CD4-positive, alpha-beta T cell (primary cell): ENCODE measurements around the gene AKR1E2. TPM values are rescaled to one million over a fixed set of nuclear protein-coding genes. Genes with fewer than 3 reads are reported as not detected.

Source experiments
- ATAC-seq: fragments of 200-7000 bp; cut with Tn5 transposase; one replicate; pipeline ENCODE4 v1.10.0; 2022; ENCODE audit warnings: mild to moderate bottlenecking; ENCODE audit not compliant: poor library complexity
- CTCF ChIA-PET: fragments of 350-600 bp; sonication (Branson Sonifier 250); formaldehyde crosslinking; loops from one replicate; lab custom pipeline; 2021; ENCODE audit warnings: antibody characterized with exemption, inconsistent platforms; lab: Charles Lee
- POLR2A ChIA-PET: fragments of 350-600 bp; sonication (Branson Sonifier 250); formaldehyde crosslinking; loops from one replicate; lab custom pipeline; 2021; ENCODE audit warnings: antibody characterized with exemption, inconsistent platforms; lab: Charles Lee
- DNase-seq, 14 experiments: peaks; one replicate each; pipeline ENCODE4 v3.0.0-alpha.2; 2013 to 2020; ENCODE audit warnings: mixed read lengths in 2 of 14
- H3K27ac ChIP-seq, 2 donors: one replicate each; pipeline versions ENCODE4 v1.5.1 to v1.7.0; 2013; ENCODE audit warnings: low read length in 2 of 2, low read depth in 1 of 2, mild to moderate bottlenecking in 1 of 2
- H3K27me3 ChIP-seq, 2 experiments: 1 replicate in 1 of 2; 2 replicates in 1 of 2; pipeline versions ENCODE4 v1.6.1 to v1.7.0; 2013; ENCODE audit warnings: low read length in 2 of 2, control low read depth in 1 of 2, mild to moderate bottlenecking in 1 of 2, moderate library complexity in 1 of 2; ENCODE audit not compliant: insufficient read depth in 2 of 2, control insufficient read depth in 1 of 2
- H3K36me3 ChIP-seq: one replicate; pipeline ENCODE4 v1.6.1; 2013; ENCODE audit warnings: low read length, control low read depth; ENCODE audit not compliant: insufficient read depth
- H3K4me1 ChIP-seq: one replicate; pipeline ENCODE4 v1.6.1; 2013; ENCODE audit warnings: low read length, control low read depth; ENCODE audit not compliant: insufficient read depth
- H3K4me3 ChIP-seq: one replicate; pipeline ENCODE4 v1.5.1; 2013; ENCODE audit warnings: mild to moderate bottlenecking, low read length, moderate library complexity
- H3K9me3 ChIP-seq, 2 experiments: 1 replicate in 1 of 2; 2 replicates in 1 of 2; pipeline versions ENCODE4 v1.6.1 to v1.7.0; 2013; ENCODE audit warnings: low read length in 2 of 2, mild to moderate bottlenecking in 2 of 2, control low read depth in 1 of 2, moderate library complexity in 1 of 2; ENCODE audit not compliant: control insufficient read depth in 1 of 2, insufficient read depth in 1 of 2
- H3K27ac Mint-ChIP-seq: one replicate; pipeline ENCODE4 v1.8.0; 2020; ENCODE audit warnings: mixed read lengths
- H3K27me3 Mint-ChIP-seq: one replicate; pipeline ENCODE4 v1.8.0; 2021; ENCODE audit warnings: mixed read lengths
- H3K36me3 Mint-ChIP-seq: one replicate; pipeline ENCODE4 v1.8.0; 2021; ENCODE audit warnings: low read depth, mixed read lengths
- H3K4me1 Mint-ChIP-seq: one replicate; pipeline ENCODE4 v1.8.0; 2021; ENCODE audit warnings: low read depth, mixed read lengths
- H3K4me3 Mint-ChIP-seq: one replicate; pipeline ENCODE4 v1.8.0; 2020; ENCODE audit warnings: mild to moderate bottlenecking, mixed read lengths
- H3K9me3 Mint-ChIP-seq: one replicate; pipeline ENCODE4 v1.8.0; 2020; ENCODE audit warnings: mixed read lengths
- intact Hi-C, 2 experiments: fragments of 100-400 bp; cut with DNase I in 1 of 2; cut with micrococcal nuclease in 1 of 2; formaldehyde crosslinking; loops; one replicate each; pipeline versions ENCODE4 v1.15.1 to v1.9.0; 2023 to 2025; cut with DNase I, micrococcal nuclease
- total RNA-seq, 174 experiments: library from RNA in 2 of 174; stranded (reverse) in 2 of 174; gene quantifications; one replicate each; pipeline ENCODE4 v1.2.3 and lab custom pipeline; 2021 to 2026
- TF ChIP-seq, protein P1 (sequence below): fragments of 200-600 bp; IDR thresholded peaks from one replicate; pipeline ENCODE4 v1.8.0; 2022; ENCODE audit warnings: antibody characterized with exemption, mild to moderate bottlenecking

The AKR1E2 gene
- total RNA-seq, 2 experiments from 2014 or later = 26.0 to 30.4 TPM

GRCh38 chr10:4846775-4847174, 20.8 kb downstream of the AKR1E2 start:
- H3K27ac ChIP-seq = no peak overlapping the region
- H3K9me3 ChIP-seq = no peaks in the 10 kb centered on the region
- H3K36me3 Mint-ChIP-seq = peaks cover 29% of the 10 kb centered on the region
- H3K36me3 ChIP-seq = no peaks in the 10 kb centered on the region
- no peaks in the 10 kb centered on the region for H3K27me3 ChIP-seq
- CTCF ChIA-PET = no interaction called here
- POLR2A ChIA-PET = no interaction called here
- no peaks in the 10 kb centered on the region for H3K27me3 Mint-ChIP-seq
- ATAC-seq (no peak), DNase-seq (no peak)
- intact Hi-C loops = loop anchor here in 1 of 2 experiments (5.0 kb wide), 1 partner anchor 1691 kb away; no protein-coding TSS in a partner anchor
- H3K4me1 ChIP-seq = peaks cover 9% of the 10 kb centered on the region
- TF ChIP-seq, protein P1, sequence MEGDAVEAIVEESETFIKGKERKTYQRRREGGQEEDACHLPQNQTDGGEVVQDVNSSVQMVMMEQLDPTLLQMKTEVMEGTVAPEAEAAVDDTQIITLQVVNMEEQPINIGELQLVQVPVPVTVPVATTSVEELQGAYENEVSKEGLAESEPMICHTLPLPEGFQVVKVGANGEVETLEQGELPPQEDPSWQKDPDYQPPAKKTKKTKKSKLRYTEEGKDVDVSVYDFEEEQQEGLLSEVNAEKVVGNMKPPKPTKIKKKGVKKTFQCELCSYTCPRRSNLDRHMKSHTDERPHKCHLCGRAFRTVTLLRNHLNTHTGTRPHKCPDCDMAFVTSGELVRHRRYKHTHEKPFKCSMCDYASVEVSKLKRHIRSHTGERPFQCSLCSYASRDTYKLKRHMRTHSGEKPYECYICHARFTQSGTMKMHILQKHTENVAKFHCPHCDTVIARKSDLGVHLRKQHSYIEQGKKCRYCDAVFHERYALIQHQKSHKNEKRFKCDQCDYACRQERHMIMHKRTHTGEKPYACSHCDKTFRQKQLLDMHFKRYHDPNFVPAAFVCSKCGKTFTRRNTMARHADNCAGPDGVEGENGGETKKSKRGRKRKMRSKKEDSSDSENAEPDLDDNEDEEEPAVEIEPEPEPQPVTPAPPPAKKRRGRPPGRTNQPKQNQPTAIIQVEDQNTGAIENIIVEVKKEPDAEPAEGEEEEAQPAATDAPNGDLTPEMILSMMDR = no peak
- no peak overlapping the region for H3K4me3 Mint-ChIP-seq
- no peak overlapping the region for H3K27ac Mint-ChIP-seq
- H3K4me1 Mint-ChIP-seq = peaks cover 8% of the 10 kb centered on the region
- H3K4me3 ChIP-seq = no peak overlapping the region
- H3K9me3 Mint-ChIP-seq = no peaks in the 10 kb centered on the region

DNA sequence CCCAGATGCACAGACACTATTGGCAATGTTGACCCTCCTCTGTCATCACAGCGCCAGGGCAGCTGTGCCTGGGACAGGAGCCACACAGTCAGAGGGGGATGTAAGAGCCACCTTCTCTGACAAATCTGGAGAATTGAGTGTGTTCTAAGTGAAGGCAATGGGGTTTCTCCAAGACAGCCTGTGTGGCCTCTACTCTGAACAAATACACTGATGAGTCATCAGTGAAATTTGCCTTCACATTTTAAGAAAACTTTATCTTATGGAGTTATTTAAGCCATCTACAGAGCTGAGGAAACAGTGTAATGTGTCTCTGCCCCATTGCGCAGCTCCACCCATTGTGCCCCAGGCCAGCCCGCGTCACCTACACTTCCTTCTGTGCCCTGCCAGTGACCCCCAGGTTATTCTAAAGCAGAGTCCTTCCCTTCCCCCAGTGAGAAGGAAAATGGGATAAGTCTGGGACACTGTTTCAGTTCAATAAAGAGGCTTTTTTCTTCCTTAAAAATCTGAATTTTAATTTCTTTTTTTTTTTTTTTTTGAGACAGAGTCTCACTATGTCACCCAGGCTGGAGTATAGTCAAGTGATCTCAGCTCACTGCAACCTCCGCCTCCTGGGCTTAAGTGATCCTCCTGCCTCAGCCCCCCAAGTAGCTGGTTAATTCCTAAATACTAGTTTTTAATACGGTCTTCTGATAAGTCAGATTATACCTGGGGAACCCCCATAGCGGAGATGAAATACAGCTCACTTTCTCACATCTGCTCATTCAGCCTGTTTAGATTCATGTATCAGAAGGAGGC, 21.8 kb downstream of the AKR1E2 start:
- Histone ChIP-seq H3K27me3 (no peaks in the 10 kb centered on the region), H3K27ac (no peak overlapping the region), H3K4me3 (no peak overlapping the region), H3K4me1 (peaks cover 9% of the 10 kb centered on the region), H3K36me3 (no peaks in the 10 kb centered on the region), H3K9me3 (no peaks in the 10 kb centered on the region)
- H3K4me1 Mint-ChIP-seq = peaks cover 8% of the 10 kb centered on the region
- H3K9me3 Mint-ChIP-seq = no peaks in the 10 kb centered on the region
- H3K27me3 Mint-ChIP-seq = no peaks in the 10 kb centered on the region
- TF ChIP-seq, protein P1 = no peak
- ATAC-seq = no peak
- CTCF ChIA-PET = interaction anchor here (0.8 kb wide), 1 partner anchor 775 kb away, joined by 3 read pairs; no protein-coding TSS in a partner anchor
- H3K4me3 Mint-ChIP-seq = no peak overlapping the region
- POLR2A ChIA-PET = no interaction called here
- intact Hi-C loops = loop anchor here in 1 of 2 experiments (2.0 to 5.0 kb wide), 3 partner anchors 31 to 1690 kb away; no protein-coding TSS in a partner anchor
- H3K27ac Mint-ChIP-seq = no peak overlapping the region
- H3K36me3 Mint-ChIP-seq = peaks cover 21% of the 10 kb centered on the region
- peak in 1 of 14 experiments; percentile 33 for DNase-seq

- Mint-ChIP-seq H3K36me3 (peaks cover 21% of the 10 kb centered on the region), H3K9me3 (no peaks in the 10 kb centered on the region)
- intact Hi-C loops = loop anchor here (1.0 to 5.0 kb wide), 9 partner anchors 32 to 1689 kb away; partner anchors contain the start of gene AKR1C3 (in 1 of the 2)
Measured at GRCh38 chr10:4848356-4849041, 22.5 kb downstream of the AKR1E2 start.

More at GRCh38 chr10:4848356-4849041, 22.5 kb downstream of the AKR1E2 start:
- Histone ChIP-seq H3K4me3 (no peak overlapping the region), H3K27ac (no peak overlapping the region), H3K27me3 (no peaks in the 10 kb centered on the region), H3K36me3 (no peaks in the 10 kb centered on the region), H3K4me1 (peaks cover 9% of the 10 kb centered on the region), H3K9me3 (no peaks in the 10 kb centered on the region)
- ChIA-PET CTCF (interaction anchor here (0.5 to 2.3 kb wide), 5 partner anchors 33 to 1232 kb away, joined by 3 to 9 read pairs (median 4); partner anchors contain the start of gene AKR1C3), POLR2A (no interaction called here)
- Mint-ChIP-seq H3K27me3 (no peaks in the 10 kb centered on the region), H3K4me1 (peaks cover 8% of the 10 kb centered on the region), H3K4me3 (no peak overlapping the region), H3K27ac (no peak overlapping the region)
- peak in 2 of 14 experiments; percentile 29 to 49 for DNase-seq
- no peak for ATAC-seq
- TF ChIP-seq, protein P1 = no peak
